ENCODE data around the gene FHIT. TPM values are rescaled to one million over a fixed set of nuclear protein-coding genes. Genes with fewer than 3 reads are reported as not detected.

The FHIT gene
- total RNA-seq, 1 donor from 2014 or later = 16.1 TPM

GRCh38 chr3:61236556-61236955 is 14.7 kb downstream of the FHIT start:
- no peaks in the 10 kb centered on the region for H3K4me1 Mint-ChIP-seq (ENCODE audit: low read depth)
- no peaks in the 10 kb centered on the region for H3K36me3 Mint-ChIP-seq (ENCODE audit: insufficient read depth)
- H3K9me3 Mint-ChIP-seq (ENCODE audit: low read depth) = no peaks in the 10 kb centered on the region
- no peak overlapping the region for H3K27ac Mint-ChIP-seq
- TF ChIP-seq CTCF (IDR thresholded peaks at IDR 0.05; ENCODE audit: unreplicated experiment) = no peak
- no peak for DNase-seq (ENCODE audit: low spot score, unreplicated experiment)
- no peaks in the 10 kb centered on the region for H3K27me3 Mint-ChIP-seq
- H3K4me3 Mint-ChIP-seq (ENCODE audit: low read depth) = no peak overlapping the region

- no peaks in the 10 kb centered on the region for H3K9me3 Mint-ChIP-seq (ENCODE audit: low read depth)
- no peak for DNase-seq (ENCODE audit: low spot score, unreplicated experiment)
- TF ChIP-seq CTCF (IDR thresholded peaks at IDR 0.05; ENCODE audit: unreplicated experiment) = no peak
- no peak overlapping the region for H3K4me3 Mint-ChIP-seq (ENCODE audit: low read depth)
- no peaks in the 10 kb centered on the region for H3K4me1 Mint-ChIP-seq (ENCODE audit: low read depth)
- no peaks in the 10 kb centered on the region for H3K27me3 Mint-ChIP-seq
- H3K36me3 Mint-ChIP-seq (ENCODE audit: insufficient read depth) = no peaks in the 10 kb centered on the region
- no peak overlapping the region for H3K27ac Mint-ChIP-seq
These were observed 17.5 kb downstream of the FHIT start for GRCh38 chr3:61233746-61234145.

- Mint-ChIP-seq H3K27me3 (no peaks in the 10 kb centered on the region), H3K27ac (no peak overlapping the region), H3K36me3 (ENCODE audit: insufficient read depth) (no peaks in the 10 kb centered on the region), H3K4me3 (ENCODE audit: low read depth) (no peak overlapping the region), H3K9me3 (ENCODE audit: low read depth) (no peaks in the 10 kb centered on the region), H3K4me1 (ENCODE audit: low read depth) (peaks cover 2% of the 10 kb centered on the region)
- DNase-seq (ENCODE audit: low spot score, unreplicated experiment) = no peak
- no peak for TF ChIP-seq CTCF (IDR thresholded peaks at IDR 0.05; ENCODE audit: unreplicated experiment)
These were observed 19.6 kb downstream of the FHIT start for GRCh38 chr3:61231693-61232092.

- Mint-ChIP-seq H3K27ac (no peak overlapping the region), H3K4me1 (ENCODE audit: low read depth) (peaks cover 2% of the 10 kb centered on the region), H3K9me3 (ENCODE audit: low read depth) (no peaks in the 10 kb centered on the region), H3K4me3 (ENCODE audit: low read depth) (no peak overlapping the region), H3K36me3 (ENCODE audit: insufficient read depth) (no peaks in the 10 kb centered on the region), H3K27me3 (no peaks in the 10 kb centered on the region)
- no peak for TF ChIP-seq CTCF (IDR thresholded peaks at IDR 0.05; ENCODE audit: unreplicated experiment)
- DNase-seq (ENCODE audit: low spot score, unreplicated experiment) = no peak
These were observed 23.5 kb downstream of the FHIT start for GRCh38 chr3:61227799-61228198.

- peaks cover 2% of the 10 kb centered on the region for H3K4me1 Mint-ChIP-seq (ENCODE audit: low read depth)
- no peaks in the 10 kb centered on the region for H3K36me3 Mint-ChIP-seq (ENCODE audit: insufficient read depth)
These were observed 25.0 kb downstream of the FHIT start for GRCh38 chr3:61226166-61226686.

More at GRCh38 chr3:61226166-61226686, 25.0 kb downstream of the FHIT start:
- H3K4me3 Mint-ChIP-seq (ENCODE audit: low read depth) = no peak overlapping the region
- no peak overlapping the region for H3K27ac Mint-ChIP-seq
- H3K27me3 Mint-ChIP-seq = no peaks in the 10 kb centered on the region
- DNase-seq (ENCODE audit: low spot score, unreplicated experiment) = no peak
- TF ChIP-seq CTCF (IDR thresholded peaks at IDR 0.05; ENCODE audit: unreplicated experiment) = no peak
- no peaks in the 10 kb centered on the region for H3K9me3 Mint-ChIP-seq (ENCODE audit: low read depth)
